ENCODE measurements around the gene UCKL1.

GRCh38 chr20:63917811-63918210 lies 38.4 kb downstream of the UCKL1 start:
- no peak for TF ChIP-seq CTCF (IDR thresholded peaks at IDR 0.05)
- TF ChIP-seq POLR2A (IDR thresholded peaks at IDR 0.05), result no peak
